GM23248 (cell line): ENCODE results near the gene SLC2A13.
"Not testable (repeated sequence)": the region's sequence is repeated elsewhere in the genome, so short reads cannot be mapped to it uniquely, and the experiment has no call there.

Experiments
- EZH2 ChIP-seq: fragments of 200-600 bp; sonication (generic); IDR thresholded peaks from 2 replicates; pipeline ENCODE4 v1.6.1; 2018; ENCODE audit warnings: antibody characterized with exemption, mild to moderate bottlenecking; ENCODE audit not compliant: insufficient read depth, poor library complexity, severe bottlenecking
- EZH2phosphoT487 ChIP-seq: fragments of 200-600 bp; sonication (generic); IDR thresholded peaks from 2 replicates; pipeline ENCODE4 v1.6.1; 2018; ENCODE audit warnings: antibody characterized with exemption, moderate library complexity, mild to moderate bottlenecking, low read depth; ENCODE audit not compliant: insufficient read depth

GRCh38 chr12:39785814-39786213 is 320.1 kb downstream of the SLC2A13 start:
- not testable (repeated sequence) for TF ChIP-seq EZH2, EZH2phosphoT487
